IMR-90 (cell line): Measurements from ENCODE around the gene NEK6. TPM values are rescaled to one million over a fixed set of nuclear protein-coding genes. Genes with fewer than 3 reads are reported as not detected.

Experiments
- ATAC-seq: fragments of 200-7000 bp; cut with Tn5 transposase; 2 replicates; pipeline ENCODE4 v1.9.1; 2020; ENCODE audit warnings: low read depth, mild to moderate bottlenecking, moderate library complexity
- BruUV-seq: library from RNA; stranded (reverse); fragments of 400-500 nt; replicated peaks from 2 replicates; lab custom pipeline; 2021; lab: Mats Ljungman, UMichigan
- CTCF ChIA-PET: fragments of 300-600 bp; formaldehyde crosslinking; extraction: SDS; loops from one replicate; lab custom pipeline; 2021; ENCODE audit warnings: antibody characterized with exemption; lab: Yijun Ruan, JAX
- POLR2A ChIA-PET: fragments of 300-600 bp; sonication (Branson Sonifier 250); formaldehyde crosslinking; loops from one replicate; lab custom pipeline; 2022; ENCODE audit warnings: antibody characterized with exemption; ENCODE audit not compliant: unreplicated experiment; lab: Charles Lee
- DNase-seq: peaks from one replicate; pipeline ENCODE4 v3.0.0; 2013
- H2AFZ ChIP-seq: replicated peaks from 2 replicates; pipeline ENCODE3; 2013; ENCODE audit warnings: low read length, mild to moderate bottlenecking; ENCODE audit not compliant: poor library complexity
- H2AK5ac ChIP-seq: 2 replicates; pipeline ENCODE4 v1.6.1; 2013; ENCODE audit warnings: low read depth, low read length, inconsistent platforms
- H2AK9ac ChIP-seq: replicated peaks from 2 replicates; pipeline ENCODE3; 2013; ENCODE audit warnings: mild to moderate bottlenecking, low read depth, low read length, moderate library complexity; ENCODE audit not compliant: poor library complexity
- H2BK120ac ChIP-seq: 2 replicates; pipeline ENCODE4 v1.6.1; 2013; ENCODE audit warnings: low read depth, low read length, inconsistent platforms
- H2BK15ac ChIP-seq: 3 replicates; pipeline ENCODE4 v1.6.1; 2013; ENCODE audit warnings: low read depth, low read length, inconsistent platforms
- H2BK20ac ChIP-seq: 2 replicates; pipeline ENCODE4 v1.6.1; 2013; ENCODE audit warnings: low read depth, mild to moderate bottlenecking, inconsistent platforms, low read length, moderate library complexity
- H2BK5ac ChIP-seq: 2 replicates; pipeline ENCODE4 v1.6.1; 2013; ENCODE audit warnings: mild to moderate bottlenecking, low read depth, low read length, inconsistent platforms; ENCODE audit not compliant: poor library complexity, severe bottlenecking
- H3K14ac ChIP-seq: replicated peaks from 2 replicates; pipeline ENCODE4 v1.6.1; 2013; ENCODE audit warnings: low read depth, low read length, inconsistent platforms
- H3K18ac ChIP-seq: 2 replicates; pipeline ENCODE4 v1.6.1; 2013; ENCODE audit warnings: low read depth, low read length, control low read depth
- H3K23ac ChIP-seq: 2 replicates; pipeline ENCODE4 v1.6.1; 2013; ENCODE audit warnings: low read depth, low read length, inconsistent platforms
- H3K27ac ChIP-seq: 2 replicates; pipeline ENCODE4 v1.5.1; 2013; ENCODE audit warnings: mild to moderate bottlenecking, control low read depth, low read length; ENCODE audit not compliant: insufficient read depth
- H3K27me3 ChIP-seq: 2 replicates; pipeline ENCODE4 v1.6.1; 2013; ENCODE audit warnings: low read length; ENCODE audit not compliant: control insufficient read depth, insufficient read depth
- H3K36me3 ChIP-seq: 2 replicates; pipeline ENCODE4 v1.6.1; 2013; ENCODE audit warnings: low read length, mixed read lengths; ENCODE audit not compliant: control insufficient read depth, insufficient read depth
- H3K4ac ChIP-seq: 2 replicates; pipeline ENCODE4 v1.6.1; 2013; ENCODE audit warnings: low read depth, low read length, inconsistent platforms
- H3K4me1 ChIP-seq: 2 replicates; pipeline ENCODE4 v1.6.1; 2013; ENCODE audit warnings: low read length, mixed read lengths; ENCODE audit not compliant: control insufficient read depth, insufficient read depth
- H3K4me2 ChIP-seq: 2 replicates; pipeline ENCODE4 v1.6.1; 2013; ENCODE audit warnings: low read depth, mild to moderate bottlenecking, control low read depth, low read length, moderate library complexity
- H3K4me3 ChIP-seq: 2 replicates; pipeline ENCODE4 v1.5.1; 2013; ENCODE audit warnings: low read depth, mild to moderate bottlenecking, control low read depth, low read length, moderate library complexity; ENCODE audit not compliant: insufficient read depth
- H3K56ac ChIP-seq: 2 replicates; pipeline ENCODE4 v1.6.1; 2013; ENCODE audit warnings: low read length, inconsistent platforms; ENCODE audit not compliant: insufficient read depth; ENCODE audit errors: extremely low read depth
- H3K79me1 ChIP-seq, 2 experiments: 2 replicates each; pipeline ENCODE4 v1.6.1; 2013; ENCODE audit warnings: low read length in 2 of 2, inconsistent platforms in 1 of 2, low read depth in 1 of 2
- H3K9ac ChIP-seq: 2 replicates; pipeline ENCODE4 v1.6.1; 2013; ENCODE audit warnings: low read depth, low read length, control low read depth
- H3K9me1 ChIP-seq: 2 replicates; pipeline ENCODE4 v1.6.1; 2013; ENCODE audit warnings: low read length, inconsistent platforms; ENCODE audit not compliant: insufficient read depth
- H3K9me3 ChIP-seq: 2 replicates; pipeline ENCODE4 v1.6.1; 2013; ENCODE audit warnings: low read length; ENCODE audit not compliant: control insufficient read depth, insufficient read depth
- H4K20me1 ChIP-seq: 2 replicates; pipeline ENCODE4 v1.6.1; 2013; ENCODE audit warnings: low read length, inconsistent platforms; ENCODE audit not compliant: insufficient read depth
- H4K5ac ChIP-seq: 2 replicates; pipeline ENCODE4 v1.6.1; 2013; ENCODE audit warnings: mild to moderate bottlenecking, low read depth, low read length, control low read depth
- H4K8ac ChIP-seq, 2 experiments: 2 replicates each; pipeline ENCODE4 v1.6.1; 2013; ENCODE audit warnings: low read depth in 2 of 2, low read length in 2 of 2, control low read depth in 1 of 2, inconsistent platforms in 1 of 2
- H4K91ac ChIP-seq: 2 replicates; pipeline ENCODE4 v1.6.1; 2013; ENCODE audit warnings: low read depth, low read length, inconsistent platforms; ENCODE audit not compliant: insufficient read depth
- BHLHE40 ChIP-seq: fragments of 150-350 bp; IDR thresholded peaks from 2 replicates; pipeline ENCODE4 v1.6.1; 2016; ENCODE audit warnings: mild to moderate bottlenecking, low read depth, low read length
- CEBPB ChIP-seq: IDR thresholded peaks from 2 replicates; pipeline ENCODE4 v1.6.1; 2012; ENCODE audit warnings: low read depth, low read length, improper control_type of control experiment
- CHD1 ChIP-seq: IDR thresholded peaks from 2 replicates; pipeline ENCODE4 v1.6.1; 2012; ENCODE audit warnings: low read depth, low read length, improper control_type of control experiment
- CTCF ChIP-seq: conservative IDR thresholded peaks from 2 replicates; pipeline ENCODE4 v1.5.1; 2012; ENCODE audit warnings: mild to moderate bottlenecking, low read depth, low read length, improper control_type of control experiment
- FOS ChIP-seq: fragments of 150-350 bp; IDR thresholded peaks from 2 replicates; pipeline ENCODE4 v1.6.1; 2016; ENCODE audit warnings: low read depth, low read length
- MAFK ChIP-seq: IDR thresholded peaks from 2 replicates; pipeline ENCODE4 v1.6.1; 2012; ENCODE audit warnings: low read depth, low read length, improper control_type of control experiment
- MAZ ChIP-seq: IDR thresholded peaks from 2 replicates; pipeline ENCODE4 v1.6.1; 2012; ENCODE audit warnings: low read depth, mild to moderate bottlenecking, low read length, improper control_type of control experiment, moderate library complexity, borderline replicate concordance
- MXI1 ChIP-seq: IDR thresholded peaks from 2 replicates; pipeline ENCODE4 v1.6.1; 2012; ENCODE audit warnings: low read depth, mild to moderate bottlenecking, low read length, moderate library complexity, borderline replicate concordance
- NFE2L2 ChIP-seq: fragments of 150-350 bp; IDR thresholded peaks from 2 replicates; pipeline ENCODE4 v1.6.1; 2016; ENCODE audit warnings: low read depth, mild to moderate bottlenecking, low read length
- POLR2A ChIP-seq: IDR thresholded peaks from 2 replicates; pipeline ENCODE4 v1.6.1; 2012; ENCODE audit warnings: mild to moderate bottlenecking, low read depth, low read length
- RAD21 ChIP-seq: IDR thresholded peaks from 2 replicates; pipeline ENCODE4 v1.6.1; 2012; ENCODE audit warnings: low read length, improper control_type of control experiment
- RCOR1 ChIP-seq: IDR thresholded peaks from 2 replicates; pipeline ENCODE4 v1.6.1; 2012; ENCODE audit warnings: mild to moderate bottlenecking, low read length, improper control_type of control experiment; ENCODE audit not compliant: insufficient replicate concordance
- RFX5 ChIP-seq: IDR thresholded peaks from 2 replicates; pipeline ENCODE4 v1.8.0; 2012; ENCODE audit warnings: low read depth, mild to moderate bottlenecking, low read length, moderate library complexity
- SMC3 ChIP-seq: fragments of 150-350 bp; IDR thresholded peaks from 2 replicates; pipeline ENCODE4 v1.6.1; 2016; ENCODE audit warnings: low read depth, mild to moderate bottlenecking, antibody characterized with exemption, low read length, moderate library complexity
- USF2 ChIP-seq: fragments of 150-350 bp; IDR thresholded peaks from 2 replicates; pipeline ENCODE4 v1.6.1; 2017; ENCODE audit warnings: mild to moderate bottlenecking, antibody characterized with exemption, low read length, low read depth
- WGBS, 2 experiments: methylation state at CpG; one replicate each; pipeline versions ENCODE4 v1.1.5 to v1.1.7; 2013; ENCODE audit warnings: missing lambda C conversion rate in 2 of 2; ENCODE audit not compliant: insufficient read length in 1 of 2; ENCODE audit errors: extremely low coverage in 2 of 2; 5-methylcytosine and 5-hydroxymethylcytosine counted together
- dilution Hi-C: fragments of 300-500 bp; cut with HindIII; formaldehyde crosslinking; loops from one replicate; pipeline ENCODE4 v1.14.3; 2018; ENCODE audit warnings: low sequenced_read_pairs; ENCODE audit not compliant: unreplicated experiment
- in situ Hi-C: fragments of 300-500 bp; cut with MboI; formaldehyde crosslinking; loops from 3 replicates; pipeline ENCODE4 v1.14.3; 2019; ENCODE audit warnings: low sequenced_read_pairs, inconsistent platforms, mixed read lengths
- intact Hi-C: fragments of 100-400 bp; cut with micrococcal nuclease; formaldehyde crosslinking; loops from 2 replicates; pipeline ENCODE4 v1.10.0; 2022
- polyA plus RNA-seq, 3 experiments: library from polyadenylated mRNA; depleted of rRNA; stranded (reverse); fragments of >200 nt; gene quantifications; 2 replicates each; pipeline ENCODE4 v1.2.3, GENCODE V29; 2012; ENCODE audit warnings: low replicate concordance in 1 of 3
- total RNA-seq: library from RNA; depleted of rRNA; stranded (reverse); fragments of >200 nt; gene quantifications from 2 replicates; pipeline ENCODE4 v1.2.3, GENCODE V29; 2012

The NEK6 gene
- total and polyA plus RNA-seq, 2 of the 4 experiments (the other 2 are of a cell fraction), result 79.9 to 112 TPM

- no TSS peak for BruUV-seq
- H2BK15ac ChIP-seq, result no peak overlapping the region
- ATAC-seq, result no peak
- no peak overlapping the region for H4K5ac ChIP-seq
- no peak overlapping the region for H3K4me3 ChIP-seq
- H3K9me1 ChIP-seq, result peaks cover 72% of the 10 kb centered on the region
- H2BK5ac ChIP-seq, result no peak overlapping the region
- no peak overlapping the region for H3K4me2 ChIP-seq
- H3K18ac ChIP-seq, result no peak overlapping the region
- peak overlapping the region; percentile 36; the same call in 1 of the 2 replicates for H2AK5ac ChIP-seq
- H3K4ac ChIP-seq, result 0 out of 2 replicates have a peak overlapping the region, but pooled peaks have one; percentile 19
- no peak for DNase-seq
- peaks cover 44% of the 10 kb centered on the region for H3K36me3 ChIP-seq
- dilution Hi-C loops (no loop called here), intact Hi-C loops (no loop called here), in situ Hi-C loops (no loop called here)
- H2AFZ ChIP-seq, result no peak overlapping the region
- no peak overlapping the region for H3K56ac ChIP-seq
- H3K9ac ChIP-seq, result no peak overlapping the region
- 0 out of 4 replicates have a peak overlapping the region, but pooled peaks of 1 of the 2 experiments have one; percentile 14 for H4K8ac ChIP-seq
- ChIA-PET POLR2A (no interaction called here), CTCF (no interaction called here)
- H3K23ac ChIP-seq, result no peak overlapping the region
- H2BK20ac ChIP-seq, result no peak overlapping the region
- peaks cover 99% of the 10 kb centered on the region for H4K20me1 ChIP-seq
- peaks cover 74% of the 10 kb centered on the region for H3K4me1 ChIP-seq
- 78% methylated on average over 4 of the region's 14 CpGs; no CpG with 5 or more reads in 1 of the 2 experiments for WGBS, 2 experiments
- no peaks in the 10 kb centered on the region for H3K9me3 ChIP-seq
- no peak overlapping the region for H3K14ac ChIP-seq
- no peaks in the 10 kb centered on the region for H3K27me3 ChIP-seq
- H3K27ac ChIP-seq, result peak overlapping the region; percentile 13; the same call in 1 of the 2 replicates
- no peak overlapping the region for H2AK9ac ChIP-seq
- no peak overlapping the region for H2BK120ac ChIP-seq
- H3K79me1 ChIP-seq, result peaks cover 12 to 97% of the 10 kb centered on the region in 2 experiments
- no peak overlapping the region for H4K91ac ChIP-seq
- no peak for TF ChIP-seq MAZ
- TF ChIP-seq BHLHE40, result no peak
- TF ChIP-seq CTCF, result no peak
- TF ChIP-seq MXI1, result no peak
- no peak for TF ChIP-seq USF2
- no peak for TF ChIP-seq RFX5
- no peak for TF ChIP-seq MAFK
- no peak for TF ChIP-seq FOS
- no peak for TF ChIP-seq SMC3
- TF ChIP-seq RCOR1, result no peak
- TF ChIP-seq RAD21, result no peak
- TF ChIP-seq POLR2A, result no peak
- no peak for TF ChIP-seq NFE2L2
- no peak for TF ChIP-seq CHD1
- no peak for TF ChIP-seq CEBPB
Observed at GRCh38 chr9:124270504-124271335, 13.0 kb downstream of the NEK6 start.
